Mammary epithelial cell (primary cell): ENCODE data around the gene IQGAP2.

Experiments
- CTCF ChIP-seq, 2 donors: IDR thresholded peaks in 1 of 2; conservative IDR thresholded peaks in 1 of 2; 2 replicates each; pipeline ENCODE4 v1.5.1; 2011 to 2012; ENCODE audit warnings: inconsistent platforms in 2 of 2, low read length in 2 of 2, mild to moderate bottlenecking in 2 of 2, control low read depth in 1 of 2, low read depth in 1 of 2; ENCODE audit not compliant: insufficient read depth in 1 of 2; ENCODE audit errors: extremely low read depth in 1 of 2
- EZH2 ChIP-seq: IDR thresholded peaks from 2 replicates; pipeline ENCODE4 v1.6.1; 2012; ENCODE audit warnings: low read length, inconsistent platforms, borderline replicate concordance

GRCh38 chr5:76754668-76755078, 351.6 kb downstream of the IQGAP2 start:
- no peak for TF ChIP-seq CTCF (conservative IDR thresholded peaks at IDR 0.05 in 1 of 2, IDR thresholded peaks at IDR 0.05 in 1 of 2; ENCODE audit: extremely low read depth in 1 of 2, insufficient read depth in 1 of 2, low read depth in 1 of 2, low read length in 2 of 2)
- no peak for TF ChIP-seq EZH2
